Natural killer cell treated with Interleukin-12 subunit alpha and Interleukin-12 subunit beta and Interleukin-15 and Interleukin-18, amount 100 ng/mL, for 72 hours (primary cell): Measurements from ENCODE around the gene AHNAK2. TPM values are rescaled to one million over a fixed set of nuclear protein-coding genes. Genes with fewer than 3 reads are reported as not detected.
A peak's percentile ranks its signal among the peaks of the same experiment; 100 is the strongest.

Experiments
- ATAC-seq, 2 donors: fragments of 150-1000 bp; cut with Tn5 transposase in 1 of 2; sonication (Bioruptor Pico), chemical (Tn5 transposase) in 1 of 2; 2 replicates each; pipeline ENCODE4 v1.10.0; 2021
- DNase-seq: peaks from one replicate; pipeline ENCODE4 v3.0.0; 2022; ENCODE audit warnings: low spot score
- H3K27ac Mint-ChIP-seq, 2 donors: 1 replicate in 1 of 2; 2 replicates in 1 of 2; pipeline ENCODE4 v1.8.0; 2022; ENCODE audit warnings: mixed read lengths in 2 of 2, mild to moderate bottlenecking in 1 of 2, moderate library complexity in 1 of 2
- H3K27me3 Mint-ChIP-seq, 2 donors: 1 replicate in 1 of 2; 2 replicates in 1 of 2; pipeline ENCODE4 v1.8.0; 2022; ENCODE audit warnings: mixed read lengths in 2 of 2
- H3K36me3 Mint-ChIP-seq: one replicate; pipeline ENCODE4 v1.8.0; 2022; ENCODE audit warnings: mixed read lengths
- H3K4me1 Mint-ChIP-seq, 2 donors: 1 replicate in 1 of 2; 2 replicates in 1 of 2; pipeline ENCODE4 v1.8.0; 2022; ENCODE audit warnings: low read depth in 2 of 2, mixed read lengths in 2 of 2, mild to moderate bottlenecking in 1 of 2
- H3K4me3 Mint-ChIP-seq: one replicate; pipeline ENCODE4 v1.8.0; 2022; ENCODE audit warnings: mixed read lengths
- H3K9me3 Mint-ChIP-seq: 2 replicates; pipeline ENCODE4 v1.8.0; 2022; ENCODE audit warnings: mixed read lengths
- total RNA-seq, 2 donors: library from RNA; stranded (reverse); gene quantifications; one replicate each; pipeline ENCODE4 v1.2.3, GENCODE V29; 2022

Gene AHNAK2
- total RNA-seq, 2 donors from 2014 or later: not detected

DNA sequence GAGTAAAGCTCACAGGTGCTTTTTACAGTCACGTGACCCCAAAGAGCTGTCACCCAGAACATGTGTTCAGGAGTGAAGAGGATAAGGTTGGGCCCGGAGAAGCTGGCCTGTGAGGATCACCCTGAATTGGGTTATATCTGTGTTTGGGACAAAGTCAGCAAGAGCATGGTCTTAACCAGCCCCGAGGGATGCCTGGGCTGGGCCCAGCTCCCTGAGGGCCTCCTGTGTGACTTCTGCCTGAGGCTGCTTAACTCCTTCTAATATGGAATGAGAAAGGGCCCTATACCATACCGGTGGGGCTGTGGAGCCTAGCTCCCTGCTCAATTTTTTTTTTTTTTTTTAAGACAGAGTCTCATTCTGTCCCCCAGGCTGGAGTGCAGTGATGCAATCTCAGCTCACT lies 40.2 kb upstream of the AHNAK2 start:
- H3K4me3 Mint-ChIP-seq: peak overlapping the region; percentile 91
- peaks cover 44 to 54% of the 10 kb centered on the region in 2 donors for H3K4me1 Mint-ChIP-seq
- peak overlapping the region in 1 of 2 donors; percentile 84 for H3K27ac Mint-ChIP-seq
- DNase-seq: no peak
- H3K9me3 Mint-ChIP-seq: no peaks in the 10 kb centered on the region
- peaks cover 9% of the 10 kb centered on the region for H3K36me3 Mint-ChIP-seq
- ATAC-seq: no peak
- no peaks in the 10 kb centered on the region for H3K27me3 Mint-ChIP-seq

DNA sequence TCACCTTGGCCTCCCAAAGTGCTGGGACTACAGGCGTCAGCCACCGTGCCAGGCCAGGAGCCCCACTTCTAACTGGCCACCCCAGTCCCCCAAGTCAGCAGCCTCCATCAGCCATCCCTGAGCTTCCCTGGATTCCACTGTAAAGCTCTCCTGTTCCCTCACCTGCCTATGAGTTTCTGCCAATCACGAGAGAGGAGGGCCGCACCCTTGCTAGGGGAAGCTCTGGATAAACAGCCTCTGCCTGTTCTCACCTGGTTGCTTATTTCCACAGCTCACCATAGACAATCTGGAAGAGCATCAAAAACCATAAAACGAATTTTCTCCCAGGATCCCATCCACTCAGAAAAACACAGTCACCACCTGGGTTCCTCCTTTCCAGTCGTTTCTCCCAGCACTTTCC lies 37.7 kb upstream of the AHNAK2 start:
- DNase-seq: no peak
- Mint-ChIP-seq H3K36me3 (peaks cover 9% of the 10 kb centered on the region), H3K4me3 (peak overlapping the region; percentile 71), H3K27ac (peak overlapping the region; percentile 48 to 73), H3K4me1 (peaks cover 40 to 43% of the 10 kb centered on the region in 2 donors), H3K27me3 (no peaks in the 10 kb centered on the region), H3K9me3 (no peaks in the 10 kb centered on the region)
- ATAC-seq: no peak

DNA sequence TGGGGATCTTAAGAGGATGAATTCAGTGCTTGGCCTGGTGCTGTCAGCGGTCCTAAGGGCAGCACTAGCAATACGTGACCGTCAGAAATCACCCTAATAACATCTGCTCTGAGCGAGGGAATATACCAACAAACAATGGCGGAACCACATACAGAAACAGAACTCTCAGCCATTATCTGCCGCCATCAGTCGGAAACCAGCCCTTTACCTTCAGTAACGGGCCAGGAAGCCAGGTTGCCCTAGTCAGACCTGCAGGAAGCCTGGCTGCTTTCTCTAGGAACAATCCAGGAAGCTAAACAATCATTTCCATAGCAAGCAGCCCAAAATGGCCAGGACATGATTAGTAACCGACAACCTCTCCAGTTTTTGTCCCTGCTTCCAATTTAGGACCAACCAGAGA lies 37.1 kb upstream of the AHNAK2 start:
- H3K4me1 Mint-ChIP-seq: peaks cover 40 to 43% of the 10 kb centered on the region in 2 donors

DNA sequence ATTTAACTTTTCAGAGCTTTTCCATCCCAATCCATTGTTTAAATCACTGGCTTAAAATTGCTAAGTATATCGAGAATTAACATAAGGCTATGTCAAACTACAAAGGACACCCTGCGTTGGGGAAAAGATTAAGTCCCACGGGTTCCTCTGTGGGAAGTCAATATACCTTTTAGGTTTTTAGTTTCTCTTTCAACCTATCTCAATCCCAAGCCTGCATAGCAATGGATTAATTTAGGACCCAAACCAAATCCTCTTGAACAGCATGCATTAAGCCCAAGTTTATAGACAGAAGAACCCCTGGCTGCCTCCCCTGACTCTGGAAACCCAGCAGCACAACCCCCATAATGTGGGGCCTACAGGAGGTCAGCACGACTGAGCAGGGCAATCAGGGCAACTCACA lies 36.5 kb upstream of the AHNAK2 start:
- ATAC-seq (no peak), DNase-seq (no peak)
- Mint-ChIP-seq H3K4me3 (peak overlapping the region; percentile 71), H3K4me1 (peaks cover 40% of the 10 kb centered on the region in 2 donors), H3K27me3 (no peaks in the 10 kb centered on the region), H3K36me3 (peaks cover 9% of the 10 kb centered on the region), H3K27ac (peak overlapping the region; percentile 48 to 73), H3K9me3 (no peaks in the 10 kb centered on the region)

More for the DNA sequence above, 37.1 kb upstream of the AHNAK2 start:
- no peak for DNase-seq
- Mint-ChIP-seq H3K9me3 (no peaks in the 10 kb centered on the region), H3K27ac (peak overlapping the region; percentile 48 to 73), H3K36me3 (peaks cover 9% of the 10 kb centered on the region), H3K27me3 (no peaks in the 10 kb centered on the region), H3K4me3 (peak overlapping the region; percentile 71)
- ATAC-seq: no peak

DNA sequence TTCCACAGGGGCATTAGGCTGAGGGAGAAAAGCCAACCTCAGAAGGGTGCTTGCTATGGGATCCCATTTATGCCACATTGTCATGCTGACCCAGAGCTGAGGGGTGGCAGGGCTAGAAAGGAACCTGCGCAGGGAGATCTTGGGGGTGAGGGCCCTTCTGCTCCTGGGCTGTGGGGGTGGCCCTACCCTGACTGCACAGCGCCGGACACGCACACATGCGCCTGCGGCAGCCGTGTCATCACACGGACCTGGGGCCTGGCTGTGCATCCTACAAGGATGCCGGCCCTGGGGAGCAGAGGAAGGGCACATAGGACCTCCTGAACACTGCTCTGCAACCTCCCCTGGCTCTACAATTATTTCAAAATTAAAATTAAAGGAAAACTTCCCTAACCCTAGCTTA lies 35.9 kb upstream of the AHNAK2 start:
- Mint-ChIP-seq H3K36me3 (peaks cover 9% of the 10 kb centered on the region), H3K27ac (peak overlapping the region; percentile 48 to 73), H3K27me3 (no peaks in the 10 kb centered on the region), H3K4me3 (peak overlapping the region; percentile 71), H3K4me1 (peaks cover 36 to 40% of the 10 kb centered on the region in 2 donors), H3K9me3 (no peaks in the 10 kb centered on the region)
- no peak for DNase-seq
- no peak for ATAC-seq

DNA sequence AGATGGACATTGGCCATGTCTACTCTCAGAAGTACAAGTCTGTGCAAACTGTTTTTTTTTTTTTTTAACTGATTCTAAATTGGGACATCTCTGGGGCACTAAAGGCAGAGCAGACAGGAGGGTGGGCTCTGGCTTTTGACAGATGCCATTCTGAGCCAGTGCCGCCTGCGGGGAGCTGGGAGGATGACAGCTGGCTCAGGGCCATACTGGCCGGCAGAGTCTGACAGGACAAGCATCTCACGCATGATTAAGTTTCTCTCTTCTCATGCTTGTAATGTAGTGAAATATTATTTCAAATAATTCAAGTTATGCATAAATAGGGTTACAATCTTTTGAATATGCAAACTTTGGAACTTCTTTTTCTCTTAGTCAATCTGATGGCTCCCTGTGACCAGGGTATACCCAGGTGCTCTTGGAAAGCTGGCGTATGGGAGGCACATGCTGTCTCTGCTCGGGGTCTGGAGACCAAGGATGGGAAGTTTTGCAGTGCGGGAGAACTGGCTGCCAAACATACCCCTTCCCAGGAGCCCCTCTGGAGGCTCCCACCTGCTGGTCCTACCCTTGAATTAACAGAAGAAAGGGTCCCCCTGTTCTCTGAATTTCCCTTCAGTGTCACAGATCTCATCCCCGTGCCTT lies 35.1 kb upstream of the AHNAK2 start:
- no peak for DNase-seq
- Mint-ChIP-seq H3K27me3 (no peaks in the 10 kb centered on the region), H3K27ac (peak overlapping the region; percentile 48 to 73), H3K4me3 (no peak overlapping the region), H3K36me3 (peaks cover 9% of the 10 kb centered on the region), H3K4me1 (peaks cover 33 to 40% of the 10 kb centered on the region in 2 donors), H3K9me3 (no peaks in the 10 kb centered on the region)
- no peak for ATAC-seq

DNA sequence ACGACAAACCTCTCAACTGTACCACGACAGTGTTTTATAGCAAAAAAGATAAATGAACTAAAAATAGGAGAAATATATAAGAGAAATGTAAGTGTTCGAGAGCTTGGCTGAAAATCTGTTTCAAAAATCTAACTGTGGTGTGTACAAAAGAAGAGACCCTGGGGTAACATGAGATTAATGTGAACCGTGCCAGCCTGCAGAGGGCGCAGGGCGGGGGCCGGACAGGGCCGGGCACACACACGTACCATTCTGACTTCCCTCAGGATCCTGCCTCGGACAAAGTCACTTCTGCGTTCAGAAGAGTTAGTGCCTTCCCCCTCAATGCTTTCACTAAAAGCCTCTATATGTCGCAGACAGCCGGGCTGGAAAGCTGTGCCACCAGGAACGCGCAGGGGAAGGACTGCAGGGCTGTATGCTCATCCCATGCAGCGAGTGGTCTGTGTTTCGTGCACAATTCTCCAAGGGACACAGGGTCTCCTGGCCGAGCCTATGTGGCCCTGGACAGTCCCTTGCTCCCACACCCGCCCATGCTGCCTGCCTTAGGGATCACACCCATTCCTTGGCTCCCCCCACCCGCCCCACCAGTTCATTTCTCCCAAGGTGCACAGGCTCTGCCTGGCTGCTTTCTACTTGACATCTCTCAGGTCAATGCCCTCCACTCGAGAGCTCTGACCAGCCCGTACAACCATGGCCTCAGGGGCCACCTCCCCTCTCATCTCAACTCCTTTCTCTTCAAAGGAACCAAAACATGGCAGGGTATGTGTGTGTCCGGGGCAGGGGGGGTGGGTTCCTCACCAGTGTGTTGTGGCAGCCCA lies 34.2 kb upstream of the AHNAK2 start:
- peaks cover 9% of the 10 kb centered on the region for H3K36me3 Mint-ChIP-seq
- ATAC-seq (peak in 1 of 2 donors; percentile 52), DNase-seq (no peak)
- no peaks in the 10 kb centered on the region for H3K27me3 Mint-ChIP-seq
- H3K4me3 Mint-ChIP-seq: no peak overlapping the region
- no peaks in the 10 kb centered on the region for H3K9me3 Mint-ChIP-seq
- no peak overlapping the region for H3K27ac Mint-ChIP-seq
- peaks cover 30 to 36% of the 10 kb centered on the region in 2 donors for H3K4me1 Mint-ChIP-seq

DNA sequence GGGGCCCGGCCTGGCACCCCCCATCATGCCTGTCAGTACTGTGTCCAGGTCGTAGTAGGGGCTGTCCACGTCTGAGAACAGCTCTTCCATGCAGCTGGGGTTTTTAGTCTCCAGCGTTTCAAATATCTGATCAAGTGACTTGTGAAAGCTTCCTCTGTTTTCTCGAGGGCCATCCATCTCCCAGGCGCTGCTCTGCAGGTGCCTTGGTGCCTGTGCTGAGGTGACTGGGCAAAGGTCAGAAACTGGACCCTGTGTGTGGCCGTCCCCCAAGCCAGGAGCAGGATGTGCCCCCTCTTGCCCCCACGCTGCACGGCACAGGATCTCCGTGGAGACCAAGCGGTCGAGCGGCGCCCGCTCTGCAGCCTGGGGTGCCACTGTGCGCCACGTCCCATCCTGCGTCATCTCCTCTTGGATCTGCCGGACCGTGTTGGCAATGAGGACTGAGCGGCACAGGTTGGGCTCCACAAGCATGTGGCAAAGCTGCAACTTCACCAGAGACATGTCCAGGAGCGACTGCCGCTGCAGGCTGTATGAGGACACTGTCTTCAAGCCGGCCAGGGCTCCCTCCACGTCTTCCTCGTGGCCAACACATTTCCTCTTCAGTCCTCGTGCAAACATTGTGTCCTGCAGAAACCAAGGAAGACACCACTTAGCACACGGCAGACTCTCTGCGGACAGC lies 33.3 kb upstream of the AHNAK2 start:
- Mint-ChIP-seq H3K27ac (no peak overlapping the region), H3K9me3 (no peaks in the 10 kb centered on the region), H3K4me3 (no peak overlapping the region), H3K36me3 (peaks cover 4% of the 10 kb centered on the region), H3K4me1 (peaks cover 25 to 31% of the 10 kb centered on the region in 2 donors), H3K27me3 (no peaks in the 10 kb centered on the region)
- DNase-seq (no peak), ATAC-seq (peak in 1 of 2 donors; percentile 25)

DNA sequence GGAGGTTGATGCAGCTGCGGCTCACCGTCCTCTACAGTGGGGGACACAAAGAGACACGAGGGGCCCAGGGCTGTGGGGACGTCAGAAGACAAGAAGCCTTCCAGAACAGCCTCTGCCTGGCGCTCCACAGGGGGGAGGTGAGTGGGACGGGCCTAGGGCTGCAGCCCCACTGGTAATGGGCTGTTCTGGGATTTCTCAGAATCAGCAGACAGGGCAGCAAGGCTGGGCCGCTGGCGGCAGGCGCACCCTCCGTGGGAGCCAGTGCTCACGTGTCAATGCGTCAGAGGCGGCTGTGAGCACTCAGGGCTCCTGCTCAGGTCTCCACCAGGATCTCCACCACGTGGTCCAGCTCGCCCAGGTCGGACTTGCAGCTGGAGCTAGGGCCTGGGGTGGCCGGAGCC lies 32.7 kb upstream of the AHNAK2 start:
- peak in 1 of 2 donors; percentile 7 for ATAC-seq
- Mint-ChIP-seq H3K27ac (no peak overlapping the region), H3K4me3 (no peak overlapping the region), H3K9me3 (no peaks in the 10 kb centered on the region), H3K36me3 (no peaks in the 10 kb centered on the region), H3K27me3 (no peaks in the 10 kb centered on the region), H3K4me1 (peaks cover 20 to 25% of the 10 kb centered on the region in 2 donors)
- no peak for DNase-seq

DNA sequence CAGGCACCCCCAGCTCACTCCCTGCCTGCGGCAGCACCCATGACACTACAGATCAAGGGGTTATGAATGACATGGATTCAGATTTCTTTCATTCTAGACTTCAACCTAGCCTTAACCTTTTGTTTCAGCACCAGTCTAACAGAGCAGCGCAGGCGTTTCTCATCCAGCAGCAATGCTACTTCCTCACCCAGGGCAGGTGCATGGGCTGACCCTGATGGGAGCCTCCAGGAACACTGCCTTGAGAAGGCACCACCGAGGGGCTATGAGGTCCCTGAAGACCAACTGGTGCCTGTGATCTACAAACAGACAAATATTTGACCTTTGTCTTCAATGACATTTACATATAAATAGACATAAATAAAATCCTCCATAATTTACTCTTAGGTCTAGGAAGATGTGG lies 31.9 kb upstream of the AHNAK2 start:
- no peaks in the 10 kb centered on the region for H3K27me3 Mint-ChIP-seq
- no peak for ATAC-seq

DNA sequence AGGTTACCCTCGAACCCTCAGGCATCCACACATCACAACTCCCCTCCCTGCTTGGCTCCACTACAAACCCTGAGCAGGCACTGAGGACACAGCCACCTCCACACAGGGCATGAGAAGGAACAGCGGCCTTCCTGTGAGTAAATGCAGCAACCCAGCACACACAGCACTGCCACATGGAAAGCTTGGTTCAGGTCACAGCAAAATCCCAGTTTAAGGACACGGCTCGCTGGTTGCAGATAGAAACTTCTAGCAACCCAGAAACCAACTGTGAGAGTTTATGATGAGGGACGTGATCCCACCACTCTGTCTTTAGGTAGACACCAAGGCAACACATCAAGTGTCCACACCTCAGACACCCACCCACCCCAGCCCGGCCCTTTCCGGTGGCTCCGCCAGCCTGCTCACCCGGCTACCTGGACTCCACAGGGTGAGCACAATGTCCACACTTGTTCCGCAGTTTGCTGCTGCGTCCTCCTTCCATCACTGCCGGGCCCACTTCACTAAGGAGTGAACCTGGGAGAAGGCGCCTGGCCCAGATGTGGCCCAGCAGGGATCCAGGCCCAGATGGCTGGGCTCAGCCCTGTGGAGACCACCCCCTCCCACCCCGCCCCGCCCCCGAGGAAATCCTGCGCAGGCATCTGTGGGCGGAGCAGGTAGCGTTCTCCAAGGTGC lies 29.6 kb upstream of the AHNAK2 start:
- no peaks in the 10 kb centered on the region for H3K36me3 Mint-ChIP-seq
- ATAC-seq: no peak
- no peaks in the 10 kb centered on the region for H3K27me3 Mint-ChIP-seq

More for the DNA sequence above, 31.9 kb upstream of the AHNAK2 start:
- Mint-ChIP-seq H3K9me3 (no peaks in the 10 kb centered on the region), H3K27ac (no peak overlapping the region), H3K4me3 (no peak overlapping the region), H3K4me1 (peaks cover 14 to 19% of the 10 kb centered on the region in 2 donors), H3K36me3 (no peaks in the 10 kb centered on the region)
- DNase-seq: no peak

DNA sequence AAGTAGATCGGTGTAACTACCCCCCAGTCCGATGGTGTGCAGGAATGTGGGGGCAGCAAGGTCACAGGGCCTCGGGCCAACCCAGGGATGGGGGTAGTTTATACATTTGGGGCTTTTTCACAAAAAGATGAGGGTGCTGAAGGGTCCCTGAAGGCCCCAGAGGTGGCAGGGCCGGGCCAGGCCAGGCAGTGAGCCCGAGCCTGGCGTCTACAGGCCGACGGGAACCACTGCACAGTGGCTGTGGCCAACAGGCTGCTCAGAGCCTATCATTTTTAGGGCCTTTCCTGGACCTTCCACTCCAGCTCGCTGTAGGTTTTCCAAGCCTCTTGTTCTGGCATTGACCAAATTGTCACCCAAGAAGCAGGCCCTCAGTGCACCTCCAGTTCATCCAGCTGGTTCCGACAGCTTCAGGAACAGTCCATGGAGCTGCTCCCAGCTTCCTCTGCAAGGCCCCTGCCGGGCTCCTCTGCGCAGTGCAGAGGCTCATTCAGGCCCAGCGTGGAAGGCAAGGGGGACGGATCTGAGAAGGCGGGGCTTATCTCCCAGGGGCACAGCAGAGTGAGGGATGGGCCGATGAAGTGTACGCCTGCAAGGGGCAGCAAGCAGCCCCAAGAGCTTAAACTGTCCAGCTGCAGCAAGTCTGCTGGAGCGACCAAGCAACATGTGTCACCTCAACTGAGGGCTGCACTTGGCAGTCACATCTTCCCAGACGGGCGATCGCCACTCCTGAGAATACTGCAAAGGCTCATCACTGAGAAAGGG lies 28.8 kb upstream of the AHNAK2 start:
- DNase-seq (no peak), ATAC-seq (no peak)
- H3K4me1 Mint-ChIP-seq: peaks cover 0 to 2% of the 10 kb centered on the region in 2 donors
- no peak overlapping the region for H3K4me3 Mint-ChIP-seq
- no peak overlapping the region for H3K27ac Mint-ChIP-seq
- H3K27me3 Mint-ChIP-seq: no peaks in the 10 kb centered on the region
- H3K36me3 Mint-ChIP-seq: no peaks in the 10 kb centered on the region
- H3K9me3 Mint-ChIP-seq: no peaks in the 10 kb centered on the region

More for the DNA sequence above, 29.6 kb upstream of the AHNAK2 start:
- Mint-ChIP-seq H3K4me3 (no peak overlapping the region), H3K4me1 (peaks cover 0 to 2% of the 10 kb centered on the region in 2 donors), H3K27ac (no peak overlapping the region), H3K9me3 (no peaks in the 10 kb centered on the region)
- no peak for DNase-seq
